Common myeloid progenitor, CD34-positive (primary cell): ENCODE measurements around the gene ACACB.

Experiments used
- CTCF ChIA-PET: fragments of 350-600 bp; sonication (Branson Sonifier 250); formaldehyde crosslinking; loops from one replicate; lab custom pipeline; 2021; ENCODE audit warnings: antibody characterized with exemption; lab: Charles Lee
- POLR2A ChIA-PET: fragments of 350-600 bp; sonication (Branson Sonifier 250); formaldehyde crosslinking; loops from one replicate; lab custom pipeline; 2021; ENCODE audit warnings: antibody characterized with exemption; lab: Charles Lee
- DNase-seq, 3 donors: peaks; one replicate each; pipeline versions ENCODE4 v3.0.0 to v3.0.0-alpha.2; 2013
- H3K27ac ChIP-seq, 2 experiments: 1 replicate in 1 of 2; 2 replicates in 1 of 2; pipeline ENCODE4 v1.7.0; 2013; ENCODE audit warnings: inconsistent platforms in 2 of 2, low read length in 2 of 2, mild to moderate bottlenecking in 2 of 2, low read depth in 1 of 2, moderate library complexity in 1 of 2; ENCODE audit not compliant: severe bottlenecking in 2 of 2, insufficient read depth in 1 of 2, poor library complexity in 1 of 2
- H3K27me3 ChIP-seq, 5 experiments: replicated peaks in 2 of 5; 1 replicate in 3 of 5; 2 replicates in 2 of 5; pipeline versions ENCODE4 v1.6.1 to v1.7.0; 2013; ENCODE audit warnings: low read length in 4 of 5, mild to moderate bottlenecking in 2 of 5, moderate library complexity in 2 of 5, inconsistent platforms in 1 of 5; ENCODE audit not compliant: insufficient read depth in 5 of 5, control insufficient read depth in 4 of 5
- H3K36me3 ChIP-seq, 4 experiments: 1 replicate in 2 of 4; 2 replicates in 2 of 4; pipeline versions ENCODE4 v1.6.1 to v1.7.0; 2013; ENCODE audit warnings: low read length in 3 of 4, control low read depth in 1 of 4, mild to moderate bottlenecking in 1 of 4; ENCODE audit not compliant: control insufficient read depth in 4 of 4, insufficient read depth in 4 of 4
- H3K4me1 ChIP-seq, 4 experiments: 1 replicate in 3 of 4; 2 replicates in 1 of 4; pipeline versions ENCODE4 v1.6.1 to v1.7.1; 2013; ENCODE audit warnings: low read length in 3 of 4, mild to moderate bottlenecking in 3 of 4, control low read depth in 1 of 4, inconsistent platforms in 1 of 4, moderate library complexity in 1 of 4; ENCODE audit not compliant: control insufficient read depth in 4 of 4, insufficient read depth in 4 of 4; ENCODE audit errors: control extremely low read depth in 1 of 4
- H3K4me3 ChIP-seq, 7 experiments: 1 replicate in 4 of 7; 2 replicates in 3 of 7; pipeline versions ENCODE4 v1.5.1 to v1.7.0; 2013; ENCODE audit warnings: mild to moderate bottlenecking in 7 of 7, low read length in 6 of 7, moderate library complexity in 6 of 7, inconsistent platforms in 2 of 7, low read depth in 2 of 7, control low read depth in 1 of 7; ENCODE audit not compliant: insufficient read depth in 4 of 7, control insufficient read depth in 1 of 7; ENCODE audit errors: extremely low read depth in 1 of 7
- H3K9me3 ChIP-seq, 5 experiments: 1 replicate in 4 of 5; 2 replicates in 1 of 5; pipeline versions ENCODE4 v1.6.1 to v1.7.1; 2013; ENCODE audit warnings: low read length in 4 of 5, mild to moderate bottlenecking in 2 of 5, inconsistent platforms in 1 of 5, low read depth in 1 of 5, moderate library complexity in 1 of 5; ENCODE audit not compliant: control insufficient read depth in 4 of 5, insufficient read depth in 2 of 5; ENCODE audit errors: control extremely low read depth in 1 of 5
- WGBS: methylation state at CpG from one replicate; pipeline ENCODE4 v1.1.5; 2013; ENCODE audit not compliant: insufficient coverage; 5-methylcytosine and 5-hydroxymethylcytosine counted together

Gene ACACB

DNA sequence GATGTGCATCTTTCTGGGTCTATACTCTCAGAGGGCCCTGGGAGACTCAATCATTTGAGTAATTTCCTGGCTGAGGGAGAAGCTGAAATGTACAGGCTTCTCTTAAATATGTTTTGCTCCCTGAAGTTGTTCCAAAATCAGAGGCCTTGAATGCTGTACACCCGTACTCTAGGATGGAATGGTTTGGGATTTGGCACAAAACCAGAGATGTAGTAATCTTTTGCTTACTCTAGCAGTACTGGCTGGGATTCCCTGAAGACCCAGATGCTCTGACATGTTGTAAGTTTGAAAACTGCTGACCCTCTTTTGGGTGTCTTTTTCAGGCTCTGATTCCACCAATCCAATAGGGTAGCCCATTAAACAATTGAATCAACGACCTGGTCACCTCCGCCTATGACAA, 10.4 kb downstream of the ACACB start:
- Histone ChIP-seq H3K4me1 (no peaks in the 10 kb centered on the region), H3K36me3 (no peaks in the 10 kb centered on the region), H3K9me3 (no peaks in the 10 kb centered on the region), H3K27ac (no peak overlapping the region), H3K27me3 (peaks cover 0 to 2% (median 0%) of the 10 kb centered on the region in 5 experiments), H3K4me3 (no peak overlapping the region)
- ChIA-PET POLR2A (no interaction called here), CTCF (interaction anchor here (1.0 kb wide), 1 partner anchor 14 kb away, joined by 4 read pairs; no protein-coding TSS in a partner anchor)
- WGBS: 94% methylated on average over 3 of the region's 3 CpGs
- DNase-seq: no peak

DNA sequence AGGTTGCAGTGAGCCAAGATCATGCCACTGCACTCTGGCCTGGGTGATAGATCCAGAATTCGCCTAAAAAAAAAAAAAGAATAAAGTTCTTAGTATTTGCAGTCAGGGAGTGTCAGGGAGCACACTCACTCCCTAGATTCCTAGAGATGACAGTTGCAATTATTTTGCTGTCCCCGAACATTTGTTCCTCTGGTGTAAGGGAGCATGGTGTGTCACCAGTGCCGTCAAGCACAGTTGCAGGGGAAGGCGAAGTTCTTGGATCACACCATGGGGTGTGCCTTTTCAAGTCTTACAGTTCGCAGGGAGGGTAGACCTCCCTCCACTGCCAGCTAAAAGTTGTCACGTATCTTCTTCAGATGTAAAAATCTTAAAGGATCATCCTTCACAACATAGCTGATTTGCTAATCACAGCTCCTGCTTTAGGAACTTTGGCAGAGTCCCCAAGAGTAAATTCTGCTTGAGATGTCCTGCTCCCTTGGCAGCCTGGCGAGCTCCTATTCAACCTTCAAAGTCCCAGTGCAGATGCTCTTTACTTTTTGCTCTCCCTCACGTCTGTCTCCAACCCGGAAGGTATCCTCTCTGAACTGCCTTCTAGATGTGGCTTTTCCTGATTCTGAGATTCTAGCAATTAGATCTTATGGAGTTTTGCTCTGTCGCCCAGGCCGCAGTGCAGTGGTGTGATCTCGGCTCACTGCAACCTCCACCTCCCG, 11.3 kb downstream of the ACACB start:
- DNase-seq: no peak
- H3K27me3 ChIP-seq: peaks cover 0 to 2% (median 0%) of the 10 kb centered on the region in 5 experiments
- ChIA-PET POLR2A (no interaction called here), CTCF (interaction anchor here (1.2 kb wide), 1 partner anchor 8 kb away, joined by 3 read pairs; no protein-coding TSS in a partner anchor)
- H3K36me3 ChIP-seq: no peaks in the 10 kb centered on the region
- no peaks in the 10 kb centered on the region for H3K9me3 ChIP-seq
- H3K4me1 ChIP-seq: no peaks in the 10 kb centered on the region
- no peak overlapping the region for H3K4me3 ChIP-seq
- WGBS: 89% methylated on average over 12 of the region's 13 CpGs
- no peak overlapping the region for H3K27ac ChIP-seq

DNA sequence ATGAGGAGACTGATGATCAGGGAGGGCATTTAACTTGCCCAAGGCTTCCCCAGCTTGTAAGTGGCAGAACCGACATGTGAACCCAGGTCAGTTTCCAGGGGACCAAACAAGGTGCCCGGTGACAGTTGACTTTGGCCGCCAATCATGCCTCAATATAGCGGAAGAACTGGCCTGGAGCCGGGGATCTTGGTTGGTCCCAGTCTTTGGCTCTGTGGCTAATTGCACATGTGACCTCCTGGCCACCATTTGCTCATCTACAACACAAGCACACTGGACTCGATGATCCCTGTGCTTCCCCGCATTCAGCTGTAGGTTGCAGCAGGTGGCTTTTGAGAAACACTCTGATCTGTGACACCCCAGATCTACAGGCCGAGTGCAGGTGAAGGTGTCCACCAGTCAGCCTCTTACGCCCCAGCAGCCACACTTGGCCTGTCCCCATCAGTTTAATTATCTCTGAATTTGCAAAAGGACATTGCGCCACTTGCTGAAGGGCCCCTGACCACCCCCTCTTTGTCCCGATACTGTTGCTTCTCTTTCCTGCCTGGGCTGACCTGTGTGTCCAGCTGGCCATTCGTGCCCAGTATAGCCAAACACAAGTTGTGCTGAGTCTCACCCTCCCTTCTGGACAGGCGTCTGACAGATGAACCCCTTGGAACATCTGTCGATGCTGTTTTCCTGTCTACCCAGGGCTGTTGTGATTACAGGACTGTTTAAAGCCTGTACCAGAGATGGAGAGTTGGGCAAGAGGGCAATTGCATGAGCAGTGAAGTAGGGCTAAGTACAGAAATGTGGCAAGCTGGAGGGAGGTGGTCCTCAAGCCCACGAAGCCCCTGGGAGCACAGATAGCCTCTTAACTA, 14.1 kb downstream of the ACACB start:
- Histone ChIP-seq H3K9me3 (peaks cover 0 to 2% (median 0%) of the 10 kb centered on the region in 5 experiments), H3K4me1 (no peaks in the 10 kb centered on the region), H3K36me3 (no peaks in the 10 kb centered on the region), H3K27me3 (peaks cover 0 to 2% (median 0%) of the 10 kb centered on the region in 5 experiments), H3K27ac (no peak overlapping the region), H3K4me3 (no peak overlapping the region)
- no peak for DNase-seq
- WGBS: 93% methylated on average over 13 of the region's 15 CpGs
- ChIA-PET POLR2A (interaction anchor here (0.6 kb wide), 1 partner anchor 8 kb away, joined by 4 read pairs; no protein-coding TSS in a partner anchor), CTCF (interaction anchor here (1.6 kb wide), 1 partner anchor 18 kb away, joined by 6 read pairs; no protein-coding TSS in a partner anchor)

DNA sequence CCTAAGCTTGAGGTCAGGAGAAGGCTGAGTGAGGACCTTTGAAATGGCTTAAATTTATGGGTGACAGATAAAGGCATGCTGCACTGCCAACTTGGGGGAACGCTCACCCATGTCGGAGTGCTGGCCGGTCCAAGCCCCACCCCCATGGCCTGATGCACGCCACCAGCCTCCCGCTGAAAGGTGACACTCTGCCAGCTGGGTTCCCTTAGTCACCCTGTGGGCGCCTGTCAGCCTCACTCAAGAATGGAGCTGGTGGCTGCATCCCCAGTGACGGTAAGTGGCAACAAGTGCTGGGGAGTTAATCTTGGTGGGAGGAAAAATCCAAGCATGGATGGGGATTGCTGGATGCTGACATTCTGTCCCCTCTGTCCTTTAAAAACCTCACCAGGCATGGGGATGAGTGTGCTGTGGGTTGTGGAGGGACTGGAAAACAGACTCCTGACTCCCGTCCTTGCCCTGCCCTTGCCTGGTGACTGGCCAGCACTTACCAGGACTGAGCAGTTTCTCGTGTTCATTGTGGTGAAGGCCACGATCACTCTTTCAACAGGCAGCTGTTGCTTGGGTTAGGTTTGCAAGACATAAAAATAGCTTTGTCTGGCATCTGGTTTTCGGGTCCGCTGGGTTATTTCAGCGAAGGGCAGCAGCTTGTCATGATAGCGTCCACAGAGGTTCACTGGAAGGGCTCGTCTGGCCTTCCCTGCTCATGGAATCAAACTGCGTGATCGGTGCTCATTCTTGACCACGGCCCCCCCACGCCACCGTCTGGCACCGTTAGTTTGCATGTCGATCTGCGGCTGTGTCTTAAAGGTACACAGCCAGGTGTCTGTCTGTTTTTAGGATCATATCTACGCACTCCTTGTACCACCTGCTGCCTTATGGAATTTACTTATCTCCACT, 15.0 kb downstream of the ACACB start:
- Histone ChIP-seq H3K4me3 (no peak overlapping the region), H3K27me3 (peaks cover 0 to 2% (median 0%) of the 10 kb centered on the region in 5 experiments), H3K27ac (no peak overlapping the region), H3K4me1 (no peaks in the 10 kb centered on the region), H3K9me3 (peaks cover 0 to 4% (median 1%) of the 10 kb centered on the region in 5 experiments), H3K36me3 (no peaks in the 10 kb centered on the region)
- no peak for DNase-seq
- ChIA-PET POLR2A (interaction anchor here (0.6 kb wide), 1 partner anchor 9 kb away, joined by 4 read pairs; no protein-coding TSS in a partner anchor), CTCF (interaction anchor here (0.9 to 1.9 kb wide), 4 partner anchors 12 to 19 kb away, joined by 4 to 6 read pairs (median 4); no protein-coding TSS in a partner anchor)
- WGBS: 89% methylated on average over 19 of the region's 24 CpGs

DNA sequence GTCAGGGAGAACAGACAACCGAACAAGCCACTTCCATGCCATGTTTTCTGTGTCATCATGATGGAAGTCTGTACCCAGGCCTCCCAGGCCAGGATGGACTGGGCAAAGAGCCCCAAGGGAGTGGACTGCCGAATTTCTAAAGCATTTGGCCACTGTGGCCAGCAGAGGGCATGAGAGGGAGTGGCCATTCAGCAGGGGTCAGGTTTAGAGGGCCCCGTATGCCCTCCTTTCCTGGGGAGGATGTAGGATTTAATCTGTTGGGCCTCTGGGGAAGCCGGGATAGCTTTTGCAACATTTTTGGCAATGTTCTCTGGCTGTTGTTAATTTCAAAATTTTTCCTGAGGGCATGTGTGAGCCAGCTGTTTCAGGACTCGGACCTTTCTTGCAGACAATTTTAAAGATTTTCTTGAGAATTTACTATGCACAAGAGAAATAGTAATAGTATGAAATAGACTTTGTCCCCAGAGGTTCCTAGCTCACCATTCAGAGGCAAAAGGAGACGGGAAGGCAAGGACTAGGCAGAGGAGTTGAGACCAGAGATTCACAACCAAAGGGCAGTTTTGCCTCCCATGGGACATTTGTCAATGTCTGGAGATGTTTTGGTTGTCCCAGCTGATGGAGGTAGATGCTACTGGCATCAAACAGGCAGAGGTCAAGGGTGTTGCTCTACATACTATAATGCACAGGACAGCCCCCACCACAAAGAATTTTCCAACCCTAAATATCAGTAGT, 18.0 kb downstream of the ACACB start:
- ChIA-PET CTCF (interaction anchor here (0.6 to 2.5 kb wide), 3 partner anchors 22 to 1314 kb away, joined by 3 to 9 read pairs (median 5); no protein-coding TSS in a partner anchor), POLR2A (no interaction called here)
- no peaks in the 10 kb centered on the region for H3K27me3 ChIP-seq
- WGBS: 73% methylated on average over 5 of the region's 6 CpGs
- H3K4me1 ChIP-seq: no peaks in the 10 kb centered on the region
- H3K4me3 ChIP-seq: no peak overlapping the region
- no peaks in the 10 kb centered on the region for H3K36me3 ChIP-seq
- H3K27ac ChIP-seq: no peak overlapping the region
- H3K9me3 ChIP-seq: peaks cover 0 to 4% (median 2%) of the 10 kb centered on the region in 5 experiments
- no peak for DNase-seq

DNA sequence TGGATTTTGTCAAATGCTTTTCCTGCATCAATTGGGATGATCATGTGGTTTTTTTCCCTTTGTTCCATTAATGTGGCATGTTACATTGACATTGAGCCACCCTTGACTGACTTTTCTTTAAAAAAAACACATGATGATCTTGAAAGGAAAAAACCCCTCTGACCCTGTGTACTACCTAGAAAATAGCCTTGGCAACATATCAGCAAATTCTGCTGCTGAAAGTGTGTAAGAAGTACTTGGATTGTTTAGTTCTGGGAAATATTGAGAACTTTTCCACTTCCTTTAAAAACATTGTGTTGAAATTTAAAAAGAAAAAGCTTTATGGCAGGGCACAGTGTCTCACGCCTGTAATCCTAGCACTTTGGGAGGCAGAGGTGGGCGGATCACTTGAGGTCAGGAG, 20.7 kb downstream of the ACACB start:
- H3K4me1 ChIP-seq: no peaks in the 10 kb centered on the region
- no peak overlapping the region for H3K4me3 ChIP-seq
- no peaks in the 10 kb centered on the region for H3K27me3 ChIP-seq
- POLR2A ChIA-PET: no interaction called here
- DNase-seq: no peak
- CTCF ChIA-PET: no interaction called here
- H3K36me3 ChIP-seq: no peaks in the 10 kb centered on the region
- H3K9me3 ChIP-seq: peaks cover 0 to 4% (median 2%) of the 10 kb centered on the region in 5 experiments
- 90% methylated on average over 2 of the region's 2 CpGs for WGBS
- no peak overlapping the region for H3K27ac ChIP-seq
